GM12878 (cell line): ENCODE data around the gene CNNM2.

Experiments used
- CBX5 ChIP-seq: sonication (generic); IDR thresholded peaks from 2 replicates; pipeline ENCODE4 v1.6.1; 2016; ENCODE audit warnings: low read depth, moderate library complexity, mild to moderate bottlenecking, inconsistent platforms
- ETV6 ChIP-seq, 2 experiments: fragments of 450-650 bp in 1 of 2; IDR thresholded peaks in 1 of 2; conservative IDR thresholded peaks in 1 of 2; 2 replicates each; pipeline ENCODE4 v1.6.1; 2014; ENCODE audit warnings: antibody characterized with exemption in 1 of 2, borderline replicate concordance in 1 of 2, low read depth in 1 of 2, mild to moderate bottlenecking in 1 of 2, moderate library complexity in 1 of 2
- SUZ12 ChIP-seq: fragments of 200-600 bp; sonication (generic); IDR thresholded peaks from one replicate; pipeline ENCODE4 v1.6.1; 2018; ENCODE audit warnings: antibody characterized with exemption, mild to moderate bottlenecking; ENCODE audit not compliant: unreplicated experiment

DNA sequence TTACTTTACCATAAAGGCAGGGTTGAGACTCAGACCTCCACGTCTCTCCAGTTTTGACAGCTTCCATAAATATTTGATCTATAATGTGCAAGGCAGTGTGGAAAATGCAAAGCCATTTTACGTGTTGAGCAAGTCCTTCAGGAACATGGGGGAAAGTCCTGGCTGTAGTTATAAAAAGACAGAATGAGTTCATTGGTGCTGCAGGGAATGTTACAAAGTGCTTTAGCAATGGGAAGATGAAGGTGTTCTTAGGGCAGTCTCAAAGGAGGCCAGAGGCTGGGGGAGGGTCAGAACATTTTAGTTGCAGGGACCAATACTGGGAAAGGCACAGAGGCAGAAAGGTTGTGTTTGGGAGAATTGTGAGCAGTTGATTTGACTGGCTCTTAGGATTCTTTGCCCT, 27.9 kb downstream of the CNNM2 start:
- TF ChIP-seq ETV6 (conservative IDR thresholded peaks at IDR 0.05 in 1 of 2, IDR thresholded peaks at IDR 0.05 in 1 of 2; ENCODE audit: borderline replicate concordance in 1 of 2, low read depth in 1 of 2), result no peak
- TF ChIP-seq SUZ12, result no peak
- TF ChIP-seq CBX5, result no peak
